GM21528 (cell line): ENCODE measurements around the gene TNN.

Experiments used
- ATAC-seq: cut with Tn5 transposase; IDR thresholded peaks from one replicate; pipeline ENCODE4 v1.9.1; 2021; ENCODE audit warnings: mild to moderate bottlenecking, moderate library complexity; ENCODE audit not compliant: unreplicated experiment, low FRiP score

The TNN gene

DNA sequence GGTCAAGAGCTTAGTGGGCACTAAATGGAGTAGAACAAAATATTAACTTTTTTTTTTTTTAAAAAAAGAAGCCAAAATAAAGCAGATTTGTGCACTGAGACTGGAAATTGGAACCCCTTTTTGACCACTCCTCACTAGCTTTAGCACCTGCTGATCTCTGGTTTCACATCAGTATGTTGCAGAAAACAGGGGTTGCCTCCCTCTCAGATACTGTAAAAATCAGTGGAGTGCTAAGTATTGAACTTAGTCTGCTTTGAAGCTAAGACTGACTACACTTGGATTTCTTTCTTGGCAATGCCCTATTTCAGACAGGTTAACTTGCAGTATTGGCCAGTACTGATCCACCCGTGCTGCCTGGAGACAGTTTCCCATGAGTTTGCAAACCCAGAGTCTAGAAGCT is 127.6 kb downstream of the TNN start:
- no peak for ATAC-seq

DNA sequence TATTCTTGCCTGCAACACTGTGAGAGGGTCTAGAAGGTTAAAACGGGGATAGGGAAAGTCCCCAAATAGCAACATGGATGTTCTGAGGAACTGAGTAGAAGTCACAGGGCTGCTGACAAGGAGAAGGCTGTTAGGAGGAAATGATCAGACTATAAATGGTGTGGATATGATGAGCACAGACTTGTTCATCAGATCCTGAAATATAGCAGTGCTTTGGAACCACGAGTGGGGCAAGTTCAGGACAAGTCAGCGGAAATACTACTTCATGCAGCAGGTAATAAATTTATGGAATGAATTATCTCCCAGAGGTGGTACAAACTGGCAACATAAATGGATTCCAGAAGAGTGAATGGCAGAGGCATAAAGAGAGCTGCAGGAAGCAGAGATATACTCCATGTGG is 128.2 kb downstream of the TNN start:
- no peak for ATAC-seq

DNA sequence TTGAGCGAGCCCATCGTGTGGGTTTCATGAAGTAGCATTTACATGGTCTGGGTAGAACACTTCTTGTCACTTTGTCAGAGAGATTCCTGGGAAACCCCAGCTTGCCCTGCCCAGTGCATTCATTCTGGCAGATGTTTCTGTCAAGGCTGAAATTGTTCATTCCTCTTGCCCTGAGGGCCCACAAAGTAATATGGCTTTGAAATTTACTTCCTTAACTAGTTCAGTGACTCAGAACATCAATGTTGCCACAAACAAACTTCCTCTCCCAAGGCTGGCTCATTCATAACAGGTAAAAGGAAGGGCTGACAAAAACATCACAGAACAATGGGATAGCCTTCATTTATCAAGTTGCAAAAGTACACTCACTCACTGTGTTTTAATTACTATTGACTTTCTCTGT is 129.9 kb downstream of the TNN start:
- ATAC-seq = no peak
